ENCODE measurements around the gene SCAMP2. TPM values are rescaled to one million over a fixed set of nuclear protein-coding genes. Genes with fewer than 3 reads are reported as not detected.

The SCAMP2 gene
- total RNA-seq, 1 experiment from 2014 or later: 60.0 TPM

DNA sequence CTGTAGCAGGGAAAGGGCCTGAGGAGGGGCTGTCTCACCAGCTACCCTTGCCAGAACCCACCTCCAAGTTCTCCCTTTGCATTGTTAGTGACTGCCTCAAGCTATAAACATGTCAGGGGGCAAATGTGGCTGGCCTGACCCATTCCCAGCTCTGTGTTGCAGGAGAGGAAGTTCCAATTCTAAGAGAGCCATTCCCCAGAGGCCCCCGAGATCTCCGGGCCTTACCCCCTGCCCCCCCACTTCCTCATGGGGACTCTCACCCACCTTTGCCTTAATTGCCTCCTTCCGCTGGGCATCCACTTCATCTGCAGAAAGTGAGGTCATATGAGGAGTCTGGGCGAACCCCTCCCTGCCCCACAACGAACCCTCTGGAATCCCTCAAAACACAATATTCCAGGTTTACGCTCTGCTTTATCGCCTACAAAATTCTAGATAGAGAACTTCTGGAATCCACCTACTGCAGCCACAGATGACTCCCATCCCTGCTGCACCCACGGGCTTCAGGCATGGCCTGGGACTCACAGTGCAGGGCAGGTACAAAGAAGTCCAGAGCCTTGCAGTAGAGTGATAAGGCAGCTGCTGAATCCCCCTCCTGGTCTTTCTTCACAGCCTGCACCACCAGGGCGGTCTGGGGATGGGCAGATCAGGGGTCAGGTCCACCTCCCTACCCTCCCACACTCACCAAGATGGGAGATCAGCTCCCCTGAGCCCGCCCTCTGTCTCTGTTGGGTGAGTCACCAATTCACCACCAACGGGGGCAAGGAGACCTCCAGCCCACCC is 34.2 kb downstream of the SCAMP2 start:
- DNase-seq (ENCODE audit: low read depth): no peak

DNA sequence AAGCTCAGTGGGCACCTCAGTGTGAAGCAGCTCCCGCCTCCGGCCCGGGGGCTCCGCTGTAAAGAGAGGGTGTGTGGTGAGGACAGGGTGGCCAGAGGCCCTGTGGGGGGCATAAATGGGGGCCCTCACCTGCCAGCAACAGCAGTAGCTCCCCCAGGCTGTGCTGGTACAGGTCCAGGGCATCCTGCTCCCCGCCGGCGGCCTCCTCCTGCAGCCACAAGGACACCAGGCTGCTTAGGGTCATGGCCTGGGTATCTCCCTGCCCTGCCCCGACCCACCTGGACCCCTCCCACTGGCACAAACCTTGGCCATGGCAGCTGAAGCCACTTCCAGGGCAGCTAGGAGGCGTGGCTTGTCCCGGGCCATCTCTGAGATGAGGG is 35.0 kb downstream of the SCAMP2 start:
- DNase-seq (ENCODE audit: low read depth): no peak

DNA sequence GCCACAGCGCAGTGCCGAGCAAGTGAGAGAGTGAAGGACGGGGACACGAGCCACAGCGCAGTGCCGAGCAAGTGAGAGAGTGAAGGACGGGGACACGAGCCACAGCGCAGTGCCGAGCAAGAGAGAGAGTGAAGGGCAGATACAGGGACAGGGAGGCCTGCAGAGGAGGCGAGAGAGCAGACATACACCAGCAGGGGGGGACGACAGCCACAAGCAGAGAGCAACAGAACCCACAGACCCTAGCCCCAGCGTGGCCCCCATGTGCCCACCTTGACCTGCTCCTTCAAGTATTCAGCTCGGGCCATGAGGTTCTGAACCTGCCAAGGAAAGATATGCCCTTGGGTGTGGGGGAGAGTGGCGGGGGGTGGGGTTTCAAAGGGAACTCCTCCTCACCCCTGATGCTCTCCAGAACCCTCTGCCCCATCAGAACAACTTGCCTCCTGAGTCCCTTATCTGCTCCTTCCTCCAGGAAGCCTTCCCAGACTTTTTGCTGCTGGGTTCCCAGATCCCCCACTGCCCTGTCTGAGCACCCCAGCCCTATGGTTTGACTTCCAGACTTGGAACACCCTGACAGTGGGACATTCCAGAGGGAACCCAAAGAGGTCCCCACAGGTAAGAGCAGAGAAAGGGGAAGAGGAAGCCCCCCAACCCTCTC is 35.6 kb downstream of the SCAMP2 start:
- DNase-seq (ENCODE audit: low read depth): no peak

DNA sequence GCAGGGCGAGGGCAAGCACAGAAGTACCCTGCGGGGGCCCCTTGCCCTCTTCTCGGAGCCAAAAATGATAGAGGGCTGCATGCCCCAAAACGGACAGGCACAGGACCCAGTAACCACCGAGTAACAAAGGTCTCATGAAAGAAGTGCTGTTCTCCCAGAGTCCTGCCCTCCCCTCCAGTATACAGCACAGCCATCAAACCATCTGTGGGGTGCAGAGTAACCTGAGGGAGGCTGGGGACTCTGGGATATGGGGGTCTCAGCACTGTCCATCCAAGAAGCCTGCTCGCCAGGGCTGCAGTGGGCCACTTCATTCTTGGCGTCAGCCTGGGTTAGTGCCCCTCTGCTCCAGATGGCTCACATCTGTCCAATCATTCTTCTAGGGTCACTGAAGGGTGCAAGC is 36.3 kb downstream of the SCAMP2 start:
- DNase-seq (ENCODE audit: low read depth): no peak

DNA sequence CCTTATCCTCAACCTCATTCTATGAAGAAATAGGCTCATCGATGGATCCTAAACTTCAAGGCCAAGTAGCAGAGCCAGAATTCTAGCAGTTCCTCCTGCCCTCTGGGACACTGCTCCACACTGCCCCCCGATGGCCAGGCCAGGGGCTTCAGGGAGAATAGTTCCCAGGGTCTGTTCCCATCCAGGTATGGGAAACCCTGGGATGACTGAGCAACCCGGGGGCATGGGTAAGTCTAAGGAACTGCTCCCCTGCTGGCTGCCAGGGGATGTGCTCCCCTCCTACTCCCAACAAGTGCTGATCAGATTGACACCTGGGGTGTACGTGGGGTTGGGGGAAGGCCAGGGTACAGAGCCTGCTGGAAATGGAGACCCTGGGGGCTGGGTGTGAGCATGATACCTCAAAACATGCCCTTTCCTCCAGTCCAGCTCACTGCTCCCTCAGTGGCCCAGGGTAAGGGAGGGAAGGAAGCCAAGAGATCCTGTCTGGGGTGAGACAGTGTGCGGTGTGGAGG is 37.8 kb downstream of the SCAMP2 start:
- DNase-seq (ENCODE audit: low read depth): peak; percentile 61

DNA sequence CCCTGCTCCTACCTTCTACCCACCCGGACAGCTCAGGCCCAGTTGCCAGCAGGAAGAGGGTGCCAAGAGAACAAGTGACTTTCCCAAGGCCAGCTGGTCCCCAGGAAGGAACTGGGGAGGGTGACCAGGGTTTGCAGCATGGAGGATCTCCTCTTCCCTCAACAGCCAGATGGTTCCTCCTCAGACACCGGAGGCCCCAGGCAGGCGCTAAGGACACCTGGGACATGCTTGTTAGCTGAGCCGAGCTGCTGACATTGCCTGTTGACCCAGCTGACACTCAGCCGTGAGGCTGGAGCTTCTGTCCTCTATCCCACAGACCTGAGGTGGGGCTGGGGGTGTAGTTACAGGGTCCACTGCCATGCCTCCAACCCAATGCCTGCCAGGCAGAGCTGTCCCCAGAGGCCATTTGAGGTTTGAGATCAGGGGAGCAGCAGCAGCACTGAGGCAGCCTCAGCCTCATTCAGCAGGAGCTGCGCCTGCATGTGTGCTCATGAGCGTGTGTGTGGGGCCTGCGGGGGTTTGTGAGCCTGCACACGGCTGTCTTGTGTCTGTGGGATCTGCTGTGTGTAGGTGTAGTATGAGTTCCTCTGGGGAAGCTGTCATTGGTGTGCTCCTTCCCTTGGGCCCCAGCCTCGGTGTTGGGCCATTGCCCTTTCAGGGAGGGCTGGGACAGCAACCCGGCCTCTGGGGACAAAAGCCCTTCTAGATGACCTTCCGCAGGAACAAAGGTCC is 39.6 kb downstream of the SCAMP2 start:
- DNase-seq (ENCODE audit: low read depth): no peak

DNA sequence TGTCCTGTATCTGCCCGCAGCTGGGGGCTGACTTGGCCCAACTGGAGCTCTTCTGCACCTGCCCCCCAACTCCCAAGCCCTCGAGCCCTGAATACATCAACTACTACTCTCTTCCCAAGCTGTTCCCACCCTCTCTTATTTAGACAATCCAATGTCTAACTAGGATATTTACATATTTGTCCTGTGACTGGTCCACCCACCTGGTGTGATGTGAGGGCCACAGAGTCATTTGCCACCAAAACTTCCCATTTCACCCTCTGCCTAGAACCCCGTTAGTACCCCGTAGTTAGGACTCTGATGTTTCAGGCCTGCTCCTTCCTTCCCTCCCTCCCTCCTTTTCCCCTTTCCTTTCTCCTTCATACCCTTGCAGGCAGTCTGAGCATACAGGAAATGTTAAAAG is 40.3 kb downstream of the SCAMP2 start:
- no peak for DNase-seq (ENCODE audit: low read depth)

DNA sequence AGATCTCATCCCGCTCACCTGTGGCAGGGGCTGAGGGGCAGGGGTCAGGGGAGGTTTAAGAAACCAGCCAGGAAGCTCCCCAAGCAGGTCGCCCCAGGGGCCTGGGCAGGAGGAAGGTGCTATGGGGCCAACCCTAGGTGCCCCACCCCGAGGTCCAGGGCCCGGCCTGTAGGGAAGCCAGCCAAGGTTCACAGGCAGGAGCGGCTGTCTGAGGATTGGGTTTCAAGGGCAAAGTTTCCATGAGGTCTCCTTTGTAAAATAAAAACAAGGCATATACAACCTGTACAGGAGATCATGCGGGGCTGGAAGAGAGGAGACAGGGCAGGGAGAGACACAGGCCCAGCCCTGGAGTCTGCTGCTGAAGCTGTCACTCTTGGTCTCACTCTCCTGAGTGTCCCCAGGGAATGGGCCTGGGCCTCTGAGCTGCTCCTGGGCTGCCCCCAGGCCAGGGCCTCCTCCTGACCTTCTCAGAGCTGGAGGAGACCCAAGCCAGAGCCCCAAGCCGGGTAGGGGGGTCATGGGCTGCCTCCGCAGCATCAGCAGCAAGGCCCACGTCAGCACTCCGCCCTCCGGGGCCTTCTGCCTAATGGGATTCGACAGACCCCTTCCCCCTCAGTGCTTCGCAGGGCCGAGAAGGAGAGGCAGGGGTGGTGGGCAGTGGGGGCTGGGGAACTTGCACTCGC is 41.2 kb downstream of the SCAMP2 start:
- no peak for DNase-seq (ENCODE audit: low read depth)

DNA sequence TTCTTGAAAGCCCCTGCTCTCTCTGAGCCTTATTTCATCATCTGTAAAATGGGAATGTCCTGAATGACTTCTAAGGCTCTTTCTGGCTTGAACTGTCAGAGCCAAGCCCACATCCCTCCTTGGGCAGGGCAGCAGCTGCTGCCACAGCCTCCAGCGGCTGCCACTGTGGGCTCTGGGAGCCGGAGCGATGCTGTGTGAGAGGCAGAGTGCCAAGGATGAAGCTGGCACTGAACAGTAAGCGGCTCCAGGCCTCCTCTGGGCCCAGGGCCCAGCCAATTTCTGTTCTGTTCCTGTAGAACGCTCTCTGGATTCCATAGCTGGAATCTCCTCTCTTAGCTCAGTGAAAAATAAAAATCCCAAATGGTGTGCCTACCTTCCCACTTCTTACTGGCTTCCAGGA is 42.3 kb downstream of the SCAMP2 start:
- DNase-seq (ENCODE audit: low read depth): no peak

DNA sequence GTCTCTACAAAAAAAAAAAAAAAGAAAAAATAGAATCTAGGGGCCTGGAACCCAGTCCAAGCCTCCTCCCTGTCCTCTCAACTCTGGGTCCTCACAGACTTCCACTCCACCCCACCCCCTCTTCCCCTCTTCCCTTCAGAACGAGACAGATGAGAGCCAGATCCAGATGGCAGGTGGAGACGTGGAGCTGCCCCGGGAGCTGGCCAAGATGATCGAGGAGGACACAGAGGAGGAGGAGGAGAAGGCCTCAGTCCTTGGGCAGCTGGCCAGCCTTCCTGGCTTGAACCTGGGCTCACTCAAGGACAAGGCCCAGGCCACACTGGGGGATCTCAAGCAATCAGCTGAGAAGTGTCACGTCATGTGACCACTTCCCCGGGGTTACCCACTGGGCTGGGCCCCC is 43.2 kb downstream of the SCAMP2 start:
- DNase-seq (ENCODE audit: low read depth): no peak

DNA sequence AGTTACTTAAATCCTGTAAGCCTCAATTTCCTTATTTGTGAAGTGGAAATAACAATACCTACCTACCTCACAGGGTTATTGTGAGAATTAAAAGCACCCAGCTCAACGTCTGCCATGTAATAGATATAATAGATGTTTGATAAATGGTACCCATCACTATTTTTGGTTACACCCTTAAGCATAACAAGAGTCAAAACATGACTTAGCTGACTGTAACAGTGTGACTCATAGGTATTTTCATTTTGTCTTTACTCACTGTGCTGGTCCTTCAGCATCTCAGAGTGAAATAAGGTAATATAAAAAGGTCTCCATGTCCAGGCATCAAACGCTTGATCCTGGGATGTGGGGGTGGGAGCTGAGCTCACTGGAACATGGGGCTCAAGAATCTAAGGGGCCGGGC is 43.7 kb downstream of the SCAMP2 start:
- no peak for DNase-seq (ENCODE audit: low read depth)

DNA sequence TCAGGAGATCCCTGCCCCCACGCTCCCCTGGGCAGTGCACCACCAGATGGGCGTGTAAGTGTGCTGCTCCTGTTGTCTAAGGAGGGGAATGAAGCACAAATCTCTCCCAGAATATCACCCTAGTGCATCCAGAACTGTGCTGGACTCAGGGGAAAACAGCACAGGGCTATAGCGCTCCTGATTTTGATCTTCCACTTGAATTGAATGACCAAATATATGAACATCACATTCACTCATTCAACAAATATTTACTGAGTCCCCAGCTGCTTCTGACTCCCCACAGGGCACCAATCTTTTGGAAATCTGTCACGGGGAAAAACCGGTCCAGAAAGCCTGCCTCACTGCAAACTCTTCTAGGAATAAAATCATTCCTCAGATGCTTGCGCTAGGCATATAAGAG is 44.3 kb downstream of the SCAMP2 start:
- DNase-seq (ENCODE audit: low read depth): no peak

DNA sequence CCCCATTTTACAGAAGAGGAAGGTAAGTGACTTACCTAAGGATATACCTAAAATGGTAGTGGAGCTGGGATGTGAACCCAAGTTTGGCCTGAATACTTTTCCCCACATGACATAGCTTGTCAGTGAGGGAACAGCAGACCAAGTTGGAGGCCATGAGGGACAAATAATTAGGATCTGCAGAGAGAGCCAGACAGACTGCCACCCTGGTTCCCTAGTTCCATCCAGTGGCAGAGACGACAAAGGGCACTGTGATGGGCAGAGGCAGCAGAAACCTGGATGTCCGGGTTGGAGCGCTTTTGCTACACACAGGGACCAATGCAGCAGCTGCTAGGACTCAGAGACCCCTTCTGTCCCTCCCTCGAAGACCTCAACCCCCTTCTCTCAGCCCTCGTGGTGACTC is 45.6 kb downstream of the SCAMP2 start:
- no peak for DNase-seq (ENCODE audit: low read depth)

DNA sequence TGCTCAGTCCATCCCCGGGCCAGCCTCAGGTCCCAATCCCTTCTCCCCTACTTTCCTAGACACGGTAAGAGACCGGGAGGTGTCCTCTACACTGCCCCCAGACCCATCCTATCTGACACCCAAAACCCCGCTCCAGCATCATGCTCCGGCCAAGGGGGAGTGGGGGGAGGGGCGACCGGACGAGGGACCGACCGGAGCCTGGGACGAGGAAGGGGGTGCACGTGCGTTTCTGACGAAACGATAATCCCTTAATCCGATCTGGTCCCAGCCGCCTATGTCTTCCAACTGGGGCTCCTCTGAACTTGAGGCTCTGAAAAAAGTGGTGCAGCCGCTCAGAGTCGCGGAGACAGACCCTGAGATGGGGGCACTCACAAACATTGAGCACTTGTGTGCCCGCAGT is 46.2 kb downstream of the SCAMP2 start:
- DNase-seq (ENCODE audit: low read depth): no peak

DNA sequence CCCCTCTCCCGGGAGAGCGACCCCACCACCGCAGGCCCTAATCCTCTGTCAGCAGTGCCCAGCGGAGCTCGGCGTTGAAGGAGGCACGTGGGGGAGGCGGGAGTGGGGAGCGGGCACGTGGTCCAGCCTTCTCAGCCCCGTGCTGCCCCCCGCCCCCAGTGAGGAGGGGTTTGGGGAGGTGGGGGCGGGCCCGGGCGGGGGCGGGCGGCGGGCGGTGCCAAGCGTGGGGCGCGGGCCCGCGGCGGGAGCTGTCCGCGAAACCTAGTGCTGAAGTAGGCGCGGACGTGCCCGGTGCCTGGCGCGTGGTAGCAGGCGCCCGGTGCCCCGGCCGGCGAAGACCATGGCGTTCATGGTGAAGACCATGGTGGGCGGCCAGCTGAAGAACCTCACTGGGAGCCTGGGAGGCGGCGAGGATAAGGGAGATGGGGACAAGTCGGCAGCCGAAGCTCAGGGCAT is 46.8 kb downstream of the SCAMP2 start, which contains the start of gene CPLX3:
TSS of gene CPLX3 (plus strand) at position 264 of the 456 bp plus-strand sequence. CDS start at position 341, 77 bp downstream.
- DNase-seq (ENCODE audit: low read depth): no peak

DNA sequence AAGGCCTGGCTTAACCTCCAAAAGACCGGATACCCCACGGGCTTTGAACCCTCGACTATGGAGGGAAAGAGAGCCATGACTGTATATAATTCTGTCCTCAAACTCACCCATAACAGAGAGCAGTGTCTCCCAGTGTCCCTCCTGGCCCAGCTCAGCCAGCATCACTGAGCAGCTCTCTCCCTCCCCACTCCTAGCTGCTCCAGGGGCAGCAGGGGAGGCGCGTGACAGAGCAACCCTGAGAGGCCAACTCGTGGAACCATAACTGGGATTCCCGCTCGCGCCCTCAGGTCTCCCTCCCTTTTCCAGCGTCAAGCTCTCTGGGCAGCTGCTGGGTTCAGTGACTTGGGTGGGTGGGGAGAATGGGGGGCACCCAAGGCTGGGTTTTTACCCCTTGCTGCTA is 47.3 kb downstream of the SCAMP2 start:
- DNase-seq (ENCODE audit: low read depth): no peak

DNA sequence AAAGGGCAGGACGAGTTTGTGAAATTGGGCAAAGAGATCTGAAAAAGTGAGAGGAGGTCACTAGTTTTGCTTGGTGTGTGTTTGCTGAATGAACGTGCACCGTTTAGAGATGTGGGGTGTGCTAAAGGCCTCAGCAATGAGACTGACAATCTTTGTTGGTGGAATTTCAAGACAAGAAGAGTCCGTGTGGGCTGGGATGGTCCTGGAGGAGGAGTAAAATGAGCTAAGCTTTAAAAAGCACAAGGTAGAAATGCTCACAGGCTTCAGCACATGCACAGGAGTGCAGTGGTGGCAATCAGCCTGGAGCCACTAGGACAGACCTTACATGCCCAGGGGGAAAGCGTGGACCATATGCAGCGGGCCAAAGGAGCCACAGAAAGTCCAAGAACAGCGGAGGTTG is 48.2 kb downstream of the SCAMP2 start:
- no peak for DNase-seq (ENCODE audit: low read depth)

DNA sequence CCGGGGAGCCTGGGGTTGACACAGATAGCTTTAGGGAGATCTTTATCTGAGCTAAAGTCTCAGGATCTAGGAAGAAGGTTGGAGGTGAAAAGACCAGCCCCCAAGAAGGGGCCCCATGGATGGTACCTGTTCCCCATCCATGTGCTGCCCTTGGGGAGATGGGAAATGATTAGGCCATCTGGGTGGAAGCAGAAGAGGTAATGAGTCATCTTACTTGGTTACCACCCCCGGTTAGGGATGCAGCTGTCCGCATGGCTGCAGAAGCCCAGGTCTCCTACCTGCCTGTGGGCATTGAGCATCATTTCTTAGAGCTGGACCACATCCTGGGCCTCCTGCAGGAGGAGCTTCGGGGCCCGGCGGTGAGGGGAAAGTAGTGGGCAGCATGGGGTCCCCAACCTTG is 49.8 kb downstream of the SCAMP2 start:
- no peak for DNase-seq (ENCODE audit: low read depth)

DNA sequence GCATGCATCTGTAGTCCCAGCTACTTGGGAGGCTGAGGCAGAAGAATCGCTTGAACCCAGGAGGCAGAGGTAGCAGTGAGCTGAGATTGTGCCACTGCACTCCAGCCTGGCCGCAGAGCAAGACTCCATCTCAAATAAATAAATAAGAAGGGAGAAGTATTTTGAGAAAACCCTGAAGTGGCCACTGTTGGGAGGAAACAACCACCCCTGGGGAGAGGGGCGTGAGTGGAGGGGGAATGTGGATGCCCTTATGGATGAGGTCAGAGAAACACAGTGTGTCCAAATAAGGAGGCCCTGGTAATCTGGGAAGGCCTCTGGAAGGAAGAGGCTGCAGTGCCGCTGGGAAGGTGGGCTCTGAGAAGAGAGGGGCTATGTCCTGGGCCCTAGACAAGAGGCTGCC is 50.9 kb downstream of the SCAMP2 start:
- DNase-seq (ENCODE audit: low read depth): no peak

DNA sequence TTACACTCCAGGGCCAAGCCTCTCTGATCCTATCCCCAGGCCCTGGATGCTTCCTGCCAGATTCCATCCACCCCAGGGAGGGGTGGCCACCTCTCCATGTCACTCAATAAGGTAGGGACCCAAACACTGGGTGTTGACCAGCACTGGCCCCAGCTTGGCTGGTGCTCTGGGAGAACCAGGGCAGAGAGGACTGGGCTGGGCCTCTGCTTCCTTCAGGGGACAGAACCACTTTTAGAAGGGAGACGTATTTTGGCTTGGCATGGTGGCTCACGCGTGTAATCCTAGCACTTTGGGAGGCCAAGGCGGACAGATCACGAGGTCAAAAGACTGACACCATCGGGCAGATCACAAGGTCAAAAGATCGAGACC is 51.4 kb downstream of the SCAMP2 start:
- DNase-seq (ENCODE audit: low read depth): no peak

DNA sequence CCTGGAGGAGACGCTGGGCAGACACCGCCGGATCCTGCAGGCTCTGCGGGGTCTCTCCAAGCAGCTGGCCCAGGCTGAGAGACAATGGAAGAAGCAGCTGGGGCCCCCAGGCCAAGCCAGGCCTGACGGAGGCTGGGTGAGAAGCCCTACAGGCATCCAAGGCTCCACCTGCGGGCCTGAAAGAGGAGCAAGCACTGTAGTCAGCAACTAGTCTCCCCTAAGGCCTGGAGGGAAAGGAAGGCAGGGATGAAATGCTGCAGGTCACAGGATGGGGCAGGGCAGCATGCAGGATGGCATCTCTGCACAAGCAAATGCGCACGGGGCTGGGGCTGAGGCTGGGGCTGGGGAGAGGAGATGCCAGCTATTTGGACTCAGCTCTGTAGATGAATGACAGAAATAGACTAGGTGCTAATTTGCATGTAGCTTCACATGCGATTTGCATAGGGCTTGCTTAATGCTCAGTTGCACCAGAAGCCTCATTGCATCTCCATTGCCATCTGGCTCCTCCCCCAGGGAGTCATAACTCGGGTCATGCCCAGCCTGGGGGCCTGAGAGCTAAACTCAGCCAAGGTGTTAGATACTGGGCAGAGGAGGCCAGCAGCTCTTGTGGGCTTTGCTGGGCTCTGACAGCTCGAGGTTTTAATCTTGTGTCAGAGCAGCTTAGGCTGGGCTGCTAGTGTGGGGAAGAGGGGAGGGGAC is 51.9 kb downstream of the SCAMP2 start:
- DNase-seq (ENCODE audit: low read depth): peak; percentile 47

All from M059J (cell line).